Measurements from ENCODE around the gene NELFCD.

GRCh38 chr20:59039233-59039632 lies 58.2 kb downstream of the NELFCD start:
- TF ChIP-seq, protein P1, sequence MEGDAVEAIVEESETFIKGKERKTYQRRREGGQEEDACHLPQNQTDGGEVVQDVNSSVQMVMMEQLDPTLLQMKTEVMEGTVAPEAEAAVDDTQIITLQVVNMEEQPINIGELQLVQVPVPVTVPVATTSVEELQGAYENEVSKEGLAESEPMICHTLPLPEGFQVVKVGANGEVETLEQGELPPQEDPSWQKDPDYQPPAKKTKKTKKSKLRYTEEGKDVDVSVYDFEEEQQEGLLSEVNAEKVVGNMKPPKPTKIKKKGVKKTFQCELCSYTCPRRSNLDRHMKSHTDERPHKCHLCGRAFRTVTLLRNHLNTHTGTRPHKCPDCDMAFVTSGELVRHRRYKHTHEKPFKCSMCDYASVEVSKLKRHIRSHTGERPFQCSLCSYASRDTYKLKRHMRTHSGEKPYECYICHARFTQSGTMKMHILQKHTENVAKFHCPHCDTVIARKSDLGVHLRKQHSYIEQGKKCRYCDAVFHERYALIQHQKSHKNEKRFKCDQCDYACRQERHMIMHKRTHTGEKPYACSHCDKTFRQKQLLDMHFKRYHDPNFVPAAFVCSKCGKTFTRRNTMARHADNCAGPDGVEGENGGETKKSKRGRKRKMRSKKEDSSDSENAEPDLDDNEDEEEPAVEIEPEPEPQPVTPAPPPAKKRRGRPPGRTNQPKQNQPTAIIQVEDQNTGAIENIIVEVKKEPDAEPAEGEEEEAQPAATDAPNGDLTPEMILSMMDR (IDR thresholded peaks at IDR 0.05) = no peak
- no peak for TF ChIP-seq POLR2A (IDR thresholded peaks at IDR 0.05)
